GM18526 (cell line): ENCODE measurements around the gene SLC22A1.

Experiments
- POLR2A ChIP-seq: IDR thresholded peaks from 3 replicates; pipeline ENCODE4 v1.6.1; 2011; ENCODE audit not compliant: insufficient read length; ENCODE audit errors: extremely low read depth

SLC22A1 gene

DNA sequence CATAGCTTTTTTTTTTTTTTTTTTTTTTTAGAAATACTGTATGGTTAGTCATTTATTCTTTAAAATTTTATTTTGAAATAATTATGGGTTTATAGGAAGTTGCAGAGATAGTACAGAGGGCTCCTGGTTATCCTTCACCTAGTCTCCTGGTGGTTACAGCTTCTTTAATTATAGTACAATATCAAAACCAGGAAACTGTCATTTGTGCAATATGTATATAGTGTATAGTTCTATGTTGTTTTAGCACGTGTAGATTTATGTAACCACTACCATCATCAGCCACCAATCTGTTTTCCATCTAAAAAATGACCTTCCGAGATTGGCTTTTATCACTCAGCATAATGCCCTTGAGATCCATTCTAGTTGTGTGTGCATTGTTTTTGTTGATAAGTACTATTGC lies 82.3 kb downstream of the SLC22A1 start:
- TF ChIP-seq POLR2A, result no peak

DNA sequence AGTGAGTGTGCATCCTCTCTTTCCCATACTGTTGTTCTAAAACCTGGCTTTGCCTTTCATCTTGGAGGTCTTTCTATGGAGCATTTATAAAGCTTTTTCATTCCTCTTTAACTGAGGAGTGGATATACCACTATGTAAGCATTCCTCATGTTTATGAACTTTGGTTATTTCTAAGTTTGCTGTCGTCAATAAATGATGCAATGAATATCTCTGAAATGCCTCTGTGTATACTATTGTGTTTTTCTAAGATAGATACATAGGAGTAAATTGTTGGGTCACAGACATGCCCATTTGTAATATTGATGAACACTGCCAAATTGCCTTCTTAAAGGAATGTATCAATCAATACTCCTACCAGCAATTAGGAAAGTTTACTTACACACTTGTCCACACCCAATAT lies 83.1 kb downstream of the SLC22A1 start:
- no peak for TF ChIP-seq POLR2A

DNA sequence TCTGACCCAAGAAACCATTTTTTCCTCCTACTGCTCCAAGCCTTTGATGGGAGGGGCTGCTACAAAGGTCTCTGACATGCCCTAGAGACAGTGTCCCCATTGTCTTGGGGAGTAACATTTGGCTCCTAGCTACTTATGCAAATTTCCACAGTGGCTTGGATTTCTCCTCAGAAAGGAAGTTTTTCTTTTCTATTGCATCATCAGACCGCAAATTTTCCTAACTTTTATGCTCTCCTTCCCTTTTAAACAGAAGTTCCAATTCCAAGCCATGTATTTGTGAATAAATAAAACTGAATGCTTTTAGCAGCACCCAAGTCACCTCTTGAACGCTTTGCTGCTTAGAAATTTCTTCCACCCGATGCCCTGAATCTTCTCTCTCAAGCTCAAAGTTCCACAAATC lies 86.0 kb downstream of the SLC22A1 start:
- no peak for TF ChIP-seq POLR2A
